GM12878 (cell line): Measurements from ENCODE around the gene HEATR9. TPM values are rescaled to one million over a fixed set of nuclear protein-coding genes. Genes with fewer than 3 reads are reported as not detected.

ENCODE experiments used
- CBX3 ChIP-seq: fragments of 200-600 bp; sonication (generic); IDR thresholded peaks from 2 replicates; pipeline ENCODE4 v1.6.1; 2016; ENCODE audit warnings: low read depth, borderline replicate concordance
- FOXK2 ChIP-seq: fragments of 450-650 bp; IDR thresholded peaks from 2 replicates; pipeline ENCODE4 v1.6.1; 2017; ENCODE audit warnings: mild to moderate bottlenecking, moderate library complexity
- IKZF1 ChIP-seq: fragments of 450-650 bp; conservative IDR thresholded peaks from 2 replicates; pipeline ENCODE4 v1.6.1; 2017; ENCODE audit warnings: antibody characterized with exemption, mild to moderate bottlenecking
- ZNF207 ChIP-seq: fragments of 450-650 bp; IDR thresholded peaks from 2 replicates; pipeline ENCODE4 v1.6.1; 2014; ENCODE audit warnings: antibody characterized with exemption, mild to moderate bottlenecking, borderline replicate concordance
- polyA plus RNA-seq, 11 experiments: library from polyadenylated mRNA; depleted of rRNA in 4 of 11; unstranded in 6 of 11; stranded (reverse) in 5 of 11; fragments of >200 nt; fragmentation: Nextera tagmentation in 4 of 11; fragmentation: Illumina TruSeq in 1 of 11; extraction: Ambion mirVana in 4 of 11; extraction: Trizol in 1 of 11; gene quantifications; 1 replicate in 1 of 11; 2 replicates in 10 of 11; pipeline versions ENCODE4 v1.2.1 to v1.2.3, GENCODE V29; 2011 to 2016; ENCODE audit warnings: inconsistent platforms in 2 of 11, missing spikeins in 2 of 11, low read depth in 1 of 11
- total RNA-seq, 4 experiments: library from RNA; depleted of rRNA in 3 of 4; stranded (reverse); fragments of >200 nt in 3 of 4; fragmentation: Illumina TruSeq in 1 of 4; extraction: Trizol in 1 of 4; gene quantifications; 2 replicates each; pipeline versions ENCODE4 v1.2.1 to v1.2.3, GENCODE V29; 2013 to 2021
- TF ChIP-seq, protein P1 (sequence below): IDR thresholded peaks from 2 replicates; pipeline ENCODE4 v1.6.1; 2011; ENCODE audit warnings: mild to moderate bottlenecking, low read depth, low read length, moderate library complexity; ENCODE audit not compliant: insufficient replicate concordance
- TF ChIP-seq, protein P2 (sequence below): IDR thresholded peaks from 2 replicates; pipeline ENCODE4 v1.6.1; 2011; ENCODE audit warnings: low read depth, low read length, improper control_type of control experiment, borderline replicate concordance
- TF ChIP-seq, protein P3 (sequence below): fragments of 450-650 bp; IDR thresholded peaks from 2 replicates; pipeline ENCODE4 v1.6.1; 2017; ENCODE audit warnings: mild to moderate bottlenecking, moderate library complexity

The HEATR9 gene
- total and polyA plus RNA-seq, 10 of the 15 experiments (the other 5 are each of a cell fraction or from before 2014, with no cell fraction given), result 0.04 to 0.43 (median 0.13) TPM; not detected in 2

DNA sequence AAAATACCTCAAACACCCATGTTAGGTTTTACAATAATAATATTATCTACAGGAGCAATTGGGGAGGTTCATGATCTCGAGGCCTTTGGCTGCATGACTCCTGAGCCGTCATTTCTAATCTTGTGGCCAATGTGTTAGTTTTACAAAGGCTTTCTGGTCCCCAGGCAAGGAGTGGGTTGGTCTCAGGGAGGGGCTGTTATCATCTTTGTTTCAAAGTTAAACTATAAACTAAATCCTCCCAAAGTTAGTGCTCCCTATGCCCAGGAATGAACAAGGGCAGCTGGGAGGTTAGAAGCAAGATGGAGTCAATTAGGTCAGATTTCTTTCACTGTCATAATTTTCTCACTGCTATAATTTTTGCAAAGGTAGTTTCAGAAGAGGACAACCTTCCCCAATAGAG is 20.6 kb upstream of the HEATR9 start (continued):
- TF ChIP-seq CBX3 (no peak), IKZF1 (peak; percentile 27; the same call in 1 of the 2 replicates), ZNF207 (no peak), FOXK2 (no peak)
- TF ChIP-seq, protein P1, sequence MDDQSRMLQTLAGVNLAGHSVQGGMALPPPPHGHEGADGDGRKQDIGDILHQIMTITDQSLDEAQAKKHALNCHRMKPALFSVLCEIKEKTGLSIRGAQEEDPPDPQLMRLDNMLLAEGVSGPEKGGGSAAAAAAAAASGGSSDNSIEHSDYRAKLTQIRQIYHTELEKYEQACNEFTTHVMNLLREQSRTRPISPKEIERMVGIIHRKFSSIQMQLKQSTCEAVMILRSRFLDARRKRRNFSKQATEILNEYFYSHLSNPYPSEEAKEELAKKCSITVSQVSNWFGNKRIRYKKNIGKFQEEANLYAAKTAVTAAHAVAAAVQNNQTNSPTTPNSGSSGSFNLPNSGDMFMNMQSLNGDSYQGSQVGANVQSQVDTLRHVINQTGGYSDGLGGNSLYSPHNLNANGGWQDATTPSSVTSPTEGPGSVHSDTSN, result no peak
- TF ChIP-seq, protein P2, sequence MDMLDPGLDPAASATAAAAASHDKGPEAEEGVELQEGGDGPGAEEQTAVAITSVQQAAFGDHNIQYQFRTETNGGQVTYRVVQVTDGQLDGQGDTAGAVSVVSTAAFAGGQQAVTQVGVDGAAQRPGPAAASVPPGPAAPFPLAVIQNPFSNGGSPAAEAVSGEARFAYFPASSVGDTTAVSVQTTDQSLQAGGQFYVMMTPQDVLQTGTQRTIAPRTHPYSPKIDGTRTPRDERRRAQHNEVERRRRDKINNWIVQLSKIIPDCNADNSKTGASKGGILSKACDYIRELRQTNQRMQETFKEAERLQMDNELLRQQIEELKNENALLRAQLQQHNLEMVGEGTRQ, result no peak
- TF ChIP-seq, protein P3, sequence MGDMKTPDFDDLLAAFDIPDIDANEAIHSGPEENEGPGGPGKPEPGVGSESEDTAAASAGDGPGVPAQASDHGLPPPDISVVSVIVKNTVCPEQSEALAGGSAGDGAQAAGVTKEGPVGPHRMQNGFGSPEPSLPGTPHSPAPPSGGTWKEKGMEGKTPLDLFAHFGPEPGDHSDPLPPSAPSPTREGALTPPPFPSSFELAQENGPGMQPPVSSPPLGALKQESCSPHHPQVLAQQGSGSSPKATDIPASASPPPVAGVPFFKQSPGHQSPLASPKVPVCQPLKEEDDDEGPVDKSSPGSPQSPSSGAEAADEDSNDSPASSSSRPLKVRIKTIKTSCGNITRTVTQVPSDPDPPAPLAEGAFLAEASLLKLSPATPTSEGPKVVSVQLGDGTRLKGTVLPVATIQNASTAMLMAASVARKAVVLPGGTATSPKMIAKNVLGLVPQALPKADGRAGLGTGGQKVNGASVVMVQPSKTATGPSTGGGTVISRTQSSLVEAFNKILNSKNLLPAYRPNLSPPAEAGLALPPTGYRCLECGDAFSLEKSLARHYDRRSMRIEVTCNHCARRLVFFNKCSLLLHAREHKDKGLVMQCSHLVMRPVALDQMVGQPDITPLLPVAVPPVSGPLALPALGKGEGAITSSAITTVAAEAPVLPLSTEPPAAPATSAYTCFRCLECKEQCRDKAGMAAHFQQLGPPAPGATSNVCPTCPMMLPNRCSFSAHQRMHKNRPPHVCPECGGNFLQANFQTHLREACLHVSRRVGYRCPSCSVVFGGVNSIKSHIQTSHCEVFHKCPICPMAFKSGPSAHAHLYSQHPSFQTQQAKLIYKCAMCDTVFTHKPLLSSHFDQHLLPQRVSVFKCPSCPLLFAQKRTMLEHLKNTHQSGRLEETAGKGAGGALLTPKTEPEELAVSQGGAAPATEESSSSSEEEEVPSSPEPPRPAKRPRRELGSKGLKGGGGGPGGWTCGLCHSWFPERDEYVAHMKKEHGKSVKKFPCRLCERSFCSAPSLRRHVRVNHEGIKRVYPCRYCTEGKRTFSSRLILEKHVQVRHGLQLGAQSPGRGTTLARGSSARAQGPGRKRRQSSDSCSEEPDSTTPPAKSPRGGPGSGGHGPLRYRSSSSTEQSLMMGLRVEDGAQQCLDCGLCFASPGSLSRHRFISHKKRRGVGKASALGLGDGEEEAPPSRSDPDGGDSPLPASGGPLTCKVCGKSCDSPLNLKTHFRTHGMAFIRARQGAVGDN, result peak; percentile 61
- TF ChIP-seq, all 136 proteins: peak for 10
